ENCODE measurements around the gene FATE1. TPM values are rescaled to one million over a fixed set of nuclear protein-coding genes. Genes with fewer than 3 reads are reported as not detected.

The FATE1 gene
- total RNA-seq, 2 experiments from 2014 or later, result not detected

GRCh38 chrX:151711154-151711553 lies 4.7 kb upstream of the FATE1 start:
- no peaks in the 10 kb centered on the region for H3K9me3 ChIP-seq (ENCODE audit: low read length)
- no peak overlapping the region for H3K4me3 ChIP-seq (ENCODE audit: low read depth, low read length, poor library complexity, severe bottlenecking)
- DNase-seq (ENCODE audit: low spot score), result no peak
- H3K4me2 ChIP-seq (ENCODE audit: low read length), result no peak overlapping the region
- H3K27ac ChIP-seq (ENCODE audit: low read depth, low read length, poor library complexity, severe bottlenecking), result no peak overlapping the region
- BruUV-seq (replicated peaks), result no TSS peak
- no peaks in the 10 kb centered on the region for H3K79me2 ChIP-seq (ENCODE audit: insufficient read depth, low read depth, low read length)
- intact Hi-C loops (cut with micrococcal nuclease; ENCODE audit: unreplicated experiment), result no loop called here
- no peaks in the 10 kb centered on the region for H3K9me2 ChIP-seq (ENCODE audit: insufficient read depth, low read length)
- H3K4me1 ChIP-seq (ENCODE audit: insufficient read depth, low read length, poor library complexity, severe bottlenecking), result no peaks in the 10 kb centered on the region
- no peaks in the 10 kb centered on the region for H3K36me3 ChIP-seq (ENCODE audit: insufficient read depth, low read length)
- no peak for TF ChIP-seq CTCF (conservative IDR thresholded peaks at IDR 0.05; ENCODE audit: low read length)
- TF ChIP-seq EZH2phosphoT487 (IDR thresholded peaks at IDR 0.05; ENCODE audit: borderline replicate concordance, low read depth, low read length), result no peak
- H2AFZ ChIP-seq (ENCODE audit: low read length), result no peak overlapping the region
- ChIA-PET CTCF (ENCODE audit: unreplicated experiment) (no interaction called here), POLR2A (no interaction called here)
- H4K20me1 ChIP-seq (ENCODE audit: insufficient read depth, low read length), result no peaks in the 10 kb centered on the region

GRCh38 chrX:151711787-151712186 lies 4.0 kb upstream of the FATE1 start:
- Histone ChIP-seq H3K79me2 (ENCODE audit: insufficient read depth, low read depth, low read length) (no peaks in the 10 kb centered on the region), H3K4me3 (ENCODE audit: low read depth, low read length, poor library complexity, severe bottlenecking) (no peak overlapping the region), H3K27ac (ENCODE audit: low read depth, low read length, poor library complexity, severe bottlenecking) (no peak overlapping the region), H3K9me2 (ENCODE audit: insufficient read depth, low read length) (no peaks in the 10 kb centered on the region), H3K9me3 (ENCODE audit: low read length) (no peaks in the 10 kb centered on the region), H3K36me3 (ENCODE audit: insufficient read depth, low read length) (no peaks in the 10 kb centered on the region), H3K4me2 (ENCODE audit: low read length) (no peak overlapping the region), H3K4me1 (ENCODE audit: insufficient read depth, low read length, poor library complexity, severe bottlenecking) (no peaks in the 10 kb centered on the region), H2AFZ (ENCODE audit: low read length) (no peak overlapping the region), H4K20me1 (ENCODE audit: insufficient read depth, low read length) (no peaks in the 10 kb centered on the region)
- intact Hi-C loops (cut with micrococcal nuclease; ENCODE audit: unreplicated experiment), result no loop called here
- no TSS peak for BruUV-seq (replicated peaks)
- no peak for TF ChIP-seq CTCF (conservative IDR thresholded peaks at IDR 0.05; ENCODE audit: low read length)
- no peak for TF ChIP-seq EZH2phosphoT487 (IDR thresholded peaks at IDR 0.05; ENCODE audit: borderline replicate concordance, low read depth, low read length)
- POLR2A ChIA-PET, result no interaction called here
- CTCF ChIA-PET (ENCODE audit: unreplicated experiment), result no interaction called here
- no peak for DNase-seq (ENCODE audit: low spot score)

- Histone ChIP-seq H4K20me1 (ENCODE audit: insufficient read depth, low read length) (no peaks in the 10 kb centered on the region), H3K27ac (ENCODE audit: low read depth, low read length, poor library complexity, severe bottlenecking) (no peak overlapping the region), H3K79me2 (ENCODE audit: insufficient read depth, low read depth, low read length) (no peaks in the 10 kb centered on the region), H3K4me1 (ENCODE audit: insufficient read depth, low read length, poor library complexity, severe bottlenecking) (no peaks in the 10 kb centered on the region), H2AFZ (ENCODE audit: low read length) (no peak overlapping the region), H3K4me2 (ENCODE audit: low read length) (no peak overlapping the region), H3K4me3 (ENCODE audit: low read depth, low read length, poor library complexity, severe bottlenecking) (no peak overlapping the region), H3K36me3 (ENCODE audit: insufficient read depth, low read length) (no peaks in the 10 kb centered on the region), H3K9me3 (ENCODE audit: low read length) (no peaks in the 10 kb centered on the region), H3K9me2 (ENCODE audit: insufficient read depth, low read length) (no peaks in the 10 kb centered on the region)
- DNase-seq (ENCODE audit: low spot score), result no peak
- no TSS peak for BruUV-seq (replicated peaks)
- ChIA-PET CTCF (ENCODE audit: unreplicated experiment) (no interaction called here), POLR2A (no interaction called here)
- TF ChIP-seq EZH2phosphoT487 (IDR thresholded peaks at IDR 0.05; ENCODE audit: borderline replicate concordance, low read depth, low read length), result no peak
- TF ChIP-seq CTCF (conservative IDR thresholded peaks at IDR 0.05; ENCODE audit: low read length), result no peak
- intact Hi-C loops (cut with micrococcal nuclease; ENCODE audit: unreplicated experiment), result no loop called here
Measured at GRCh38 chrX:151712253-151712652, 3.6 kb upstream of the FATE1 start.
